RWPE1 (cell line): ENCODE measurements around the gene CDKN1B.

ENCODE experiments used
- CTCF ChIA-PET: fragments of 350-600 bp; sonication (Branson Sonifier 250); formaldehyde crosslinking; extraction: SDS; loops from one replicate; lab custom pipeline; 2021; lab: Yijun Ruan, JAX
- POLR2A ChIA-PET: fragments of 400-600 bp; formaldehyde crosslinking; extraction: SDS; loops from one replicate; lab custom pipeline; 2020; ENCODE audit warnings: antibody characterized with exemption; ENCODE audit not compliant: low non-redundant PET; lab: Yijun Ruan, JAX
- DNase-seq: peaks from one replicate; pipeline ENCODE4 v3.0.0; 2012; ENCODE audit warnings: low spot score
- H3K27ac ChIP-seq: fragments of 450-650 bp; 2 replicates; pipeline ENCODE4 v1.5.1; 2017
- CTCF ChIP-seq: fragments of 450-650 bp; conservative IDR thresholded peaks from 2 replicates; pipeline ENCODE4 v1.5.1; 2017; ENCODE audit warnings: low read depth, mild to moderate bottlenecking

CDKN1B gene

GRCh38 chr12:12757121-12757520, 40.0 kb downstream of the CDKN1B start:
- ChIA-PET CTCF (no interaction called here), POLR2A (no interaction called here)

GRCh38 chr12:12759234-12759915, 42.2 kb downstream of the CDKN1B start:
- no peak overlapping the region for H3K27ac ChIP-seq
- no peak for TF ChIP-seq CTCF
- ChIA-PET CTCF (no interaction called here), POLR2A (no interaction called here)
- no peak for DNase-seq

More at GRCh38 chr12:12757121-12757520, 40.0 kb downstream of the CDKN1B start:
- DNase-seq: no peak
- TF ChIP-seq CTCF: no peak
- H3K27ac ChIP-seq: no peak overlapping the region

- DNase-seq: no peak
- H3K27ac ChIP-seq: no peak overlapping the region
- ChIA-PET POLR2A (no interaction called here), CTCF (no interaction called here)
- no peak for TF ChIP-seq CTCF
Observed at GRCh38 chr12:12764824-12765223, 47.7 kb downstream of the CDKN1B start.

- ChIA-PET POLR2A (no interaction called here), CTCF (interaction anchor here (0.6 kb wide), 1 partner anchor 432 kb away, joined by 3 read pairs; no protein-coding TSS in a partner anchor)
- H3K27ac ChIP-seq: no peak overlapping the region
- no peak for DNase-seq
- TF ChIP-seq CTCF: no peak
Observed at GRCh38 chr12:12770262-12770661, 53.1 kb downstream of the CDKN1B start.
